ENCODE measurements around the gene FOXP1. TPM values are rescaled to one million over a fixed set of nuclear protein-coding genes. Genes with fewer than 3 reads are reported as not detected.

Gene FOXP1
- total and polyA plus RNA-seq, 2 donors (not counting 1 experiment from before 2014, with no cell fraction given) = 70.3 to 101 TPM

DNA sequence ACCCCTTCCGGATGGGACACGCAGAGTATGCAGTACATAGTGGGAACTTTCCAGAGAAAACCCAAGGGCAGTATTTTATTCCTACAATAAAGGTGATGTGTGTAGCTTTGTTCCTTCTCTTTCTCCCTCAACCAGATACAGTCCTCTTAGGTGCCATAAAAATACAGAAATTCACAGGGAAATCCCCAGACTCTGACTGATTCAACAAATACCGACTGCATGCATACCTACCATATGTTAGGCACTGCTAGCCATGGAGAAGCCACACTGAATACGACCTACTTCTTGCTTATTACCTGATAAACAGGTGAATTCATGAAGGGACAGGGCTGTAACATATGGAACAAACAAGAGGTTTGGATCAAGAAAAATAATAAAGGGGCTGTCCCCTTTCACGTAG lies 228.5 kb downstream of the FOXP1 start:
- Histone ChIP-seq H3K4me2 (ENCODE audit: extremely low read depth, insufficient read depth, low read length) (no peak overlapping the region), H3K27ac (ENCODE audit: insufficient read depth, low read length) (no peak overlapping the region), H3K9me3 (ENCODE audit: control insufficient read depth, insufficient read depth, low read depth, low read length) (no peaks in the 10 kb centered on the region), H3K4me1 (ENCODE audit: control insufficient read depth, extremely low read depth, insufficient read depth, low read length) (no peaks in the 10 kb centered on the region), H3K79me2 (ENCODE audit: control insufficient read depth, insufficient read depth, low read length) (no peaks in the 10 kb centered on the region), H3K36me3 (ENCODE audit: control insufficient read depth, insufficient read depth, low read length) (no peaks in the 10 kb centered on the region), H3K4me3 (replicated peaks in 1 of 4; ENCODE audit: control extremely low read depth in 1 of 4, insufficient read depth in 1 of 4, low read depth in 3 of 4, low read length in 4 of 4) (no peak overlapping the region), H3K27me3 (ENCODE audit: control insufficient read depth, insufficient read depth, low read length) (no peaks in the 10 kb centered on the region), H4K20me1 (ENCODE audit: control insufficient read depth, extremely low read depth, insufficient read depth, low read length) (no peaks in the 10 kb centered on the region), H3K9ac (ENCODE audit: insufficient read depth, low read length) (no peak overlapping the region), H2AFZ (ENCODE audit: low read length) (no peak overlapping the region)
- DNase-seq (ENCODE audit: low read depth in 2 of 2) = no peak
- TF ChIP-seq CTCF (conservative IDR thresholded peaks at IDR 0.05 in 1 of 2, IDR thresholded peaks at IDR 0.05 in 1 of 2; ENCODE audit: low read depth in 1 of 2, low read length in 2 of 2) (no peak), EZH2 (IDR thresholded peaks at IDR 0.05; ENCODE audit: low read length, missing control alignments) (no peak)

DNA sequence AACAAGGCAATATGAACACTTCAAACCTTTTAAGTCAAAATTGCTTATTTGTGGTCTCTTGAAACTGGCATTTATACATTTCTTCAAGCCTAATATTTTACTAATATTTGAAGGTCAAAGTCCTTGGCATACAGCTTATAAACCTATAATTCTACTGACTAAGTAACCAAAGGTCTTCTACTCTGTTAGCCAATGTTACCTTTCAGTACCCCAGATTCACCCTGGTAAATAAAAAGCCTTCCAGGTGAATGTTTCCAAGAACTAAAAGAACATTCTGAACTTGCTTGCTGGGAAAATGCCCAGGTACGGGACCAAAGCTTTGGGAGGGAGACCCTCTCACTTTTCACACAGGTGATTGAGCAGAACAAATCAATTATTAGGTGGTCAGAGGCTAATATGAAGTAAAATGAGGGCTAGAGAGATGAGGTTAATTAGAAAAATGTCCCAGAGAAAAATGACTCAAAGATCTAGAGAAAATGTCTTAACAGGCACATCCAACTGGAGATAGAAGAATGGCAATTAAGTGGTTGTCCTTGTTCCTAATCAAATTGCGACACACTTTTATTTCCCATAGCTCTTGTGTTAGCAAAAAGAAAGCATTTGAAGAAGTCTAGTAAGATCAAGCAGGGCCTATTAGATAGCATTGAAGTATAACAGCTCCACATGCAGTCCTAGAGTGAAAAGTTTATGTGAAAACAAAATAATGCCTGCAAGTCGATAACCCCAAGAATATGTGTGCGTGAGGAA lies 232.0 kb downstream of the FOXP1 start:
- Histone ChIP-seq H3K4me3 (replicated peaks in 1 of 4; ENCODE audit: control extremely low read depth in 1 of 4, insufficient read depth in 1 of 4, low read depth in 3 of 4, low read length in 4 of 4) (no peak overlapping the region), H3K27me3 (ENCODE audit: control insufficient read depth, insufficient read depth, low read length) (no peaks in the 10 kb centered on the region), H3K36me3 (ENCODE audit: control insufficient read depth, insufficient read depth, low read length) (no peaks in the 10 kb centered on the region), H3K9me3 (ENCODE audit: control insufficient read depth, insufficient read depth, low read depth, low read length) (no peaks in the 10 kb centered on the region), H3K9ac (ENCODE audit: insufficient read depth, low read length) (no peak overlapping the region), H2AFZ (ENCODE audit: low read length) (no peak overlapping the region), H3K27ac (ENCODE audit: insufficient read depth, low read length) (no peak overlapping the region), H3K4me1 (ENCODE audit: control insufficient read depth, extremely low read depth, insufficient read depth, low read length) (no peaks in the 10 kb centered on the region), H4K20me1 (ENCODE audit: control insufficient read depth, extremely low read depth, insufficient read depth, low read length) (no peaks in the 10 kb centered on the region), H3K79me2 (ENCODE audit: control insufficient read depth, insufficient read depth, low read length) (no peaks in the 10 kb centered on the region), H3K4me2 (ENCODE audit: extremely low read depth, insufficient read depth, low read length) (no peak overlapping the region)
- no peak for DNase-seq (ENCODE audit: low read depth in 2 of 2)
- TF ChIP-seq CTCF (conservative IDR thresholded peaks at IDR 0.05 in 1 of 2, IDR thresholded peaks at IDR 0.05 in 1 of 2; ENCODE audit: low read depth in 1 of 2, low read length in 2 of 2) = no peak

- H3K79me2 ChIP-seq (ENCODE audit: control insufficient read depth, insufficient read depth, low read length) = no peaks in the 10 kb centered on the region
- H3K4me3 ChIP-seq (replicated peaks in 1 of 4; ENCODE audit: control extremely low read depth in 1 of 4, insufficient read depth in 1 of 4, low read depth in 3 of 4, low read length in 4 of 4) = no peak overlapping the region
- H3K27ac ChIP-seq (ENCODE audit: insufficient read depth, low read length) = no peak overlapping the region
- H3K4me2 ChIP-seq (ENCODE audit: extremely low read depth, insufficient read depth, low read length) = no peak overlapping the region
- H2AFZ ChIP-seq (ENCODE audit: low read length) = no peak overlapping the region
- H3K9me3 ChIP-seq (ENCODE audit: control insufficient read depth, insufficient read depth, low read depth, low read length) = no peaks in the 10 kb centered on the region
- no peak for DNase-seq (ENCODE audit: low read depth in 2 of 2)
- H3K36me3 ChIP-seq (ENCODE audit: control insufficient read depth, insufficient read depth, low read length) = no peaks in the 10 kb centered on the region
- no peaks in the 10 kb centered on the region for H4K20me1 ChIP-seq (ENCODE audit: control insufficient read depth, extremely low read depth, insufficient read depth, low read length)
- H3K4me1 ChIP-seq (ENCODE audit: control insufficient read depth, extremely low read depth, insufficient read depth, low read length) = no peaks in the 10 kb centered on the region
- TF ChIP-seq CTCF (conservative IDR thresholded peaks at IDR 0.05 in 1 of 2, IDR thresholded peaks at IDR 0.05 in 1 of 2; ENCODE audit: low read depth in 1 of 2, low read length in 2 of 2) = no peak
- TF ChIP-seq EZH2 (IDR thresholded peaks at IDR 0.05; ENCODE audit: low read length, missing control alignments) = no peak
- H3K27me3 ChIP-seq (ENCODE audit: control insufficient read depth, insufficient read depth, low read length) = no peaks in the 10 kb centered on the region
- no peak overlapping the region for H3K9ac ChIP-seq (ENCODE audit: insufficient read depth, low read length)
These were observed 232.5 kb downstream of the FOXP1 start for GRCh38 chr3:71350998-71351397.

Data from fibroblast of lung (primary cell).